OCI-LY7 (cell line): Measurements from ENCODE around the gene PPP1R3G. TPM values are rescaled to one million over a fixed set of nuclear protein-coding genes. Genes with fewer than 3 reads are reported as not detected.
"Not testable (repeated sequence)": the region's sequence is repeated elsewhere in the genome, so short reads cannot be mapped to it uniquely, and the experiment has no call there.

Experiments
- BruUV-seq: library from RNA; stranded (reverse); fragments of 400-500 nt; replicated peaks from 2 replicates; lab custom pipeline; 2021; lab: Mats Ljungman, UMichigan
- CTCF ChIA-PET: fragments of 300-600 bp; sonication (Branson Sonifier 250); formaldehyde crosslinking; loops from one replicate; lab custom pipeline; 2022; ENCODE audit warnings: antibody characterized with exemption; ENCODE audit not compliant: unreplicated experiment; lab: Charles Lee
- POLR2A ChIA-PET: fragments of 300-600 bp; sonication (Branson Sonifier 250); formaldehyde crosslinking; loops from one replicate; lab custom pipeline; 2022; ENCODE audit warnings: antibody characterized with exemption; lab: Charles Lee
- DNase-seq: peaks from one replicate; pipeline ENCODE4 v3.0.0-alpha.2; 2015; ENCODE audit warnings: low spot score
- H2AFZ ChIP-seq: fragments of 200-600 bp; sonication (generic), shearing (Covaris generic); 2 replicates; pipeline ENCODE4 v1.6.1; 2014; ENCODE audit warnings: mild to moderate bottlenecking, antibody characterized with exemption, low read length, moderate library complexity
- H3K27ac ChIP-seq: fragments of 200-600 bp; sonication (generic); 2 replicates; pipeline ENCODE4 v1.5.1; 2014; ENCODE audit warnings: mixed run types, low read depth, mild to moderate bottlenecking, moderate library complexity, low read length, inconsistent platforms; ENCODE audit not compliant: poor library complexity, severe bottlenecking
- H3K36me3 ChIP-seq: fragments of 200-600 bp; sonication (generic); 2 replicates; pipeline ENCODE4 v1.6.1; 2014; ENCODE audit warnings: mild to moderate bottlenecking, antibody characterized with exemption, low read length, moderate library complexity, mixed read lengths; ENCODE audit not compliant: insufficient read depth
- H3K4me1 ChIP-seq: fragments of 200-600 bp; sonication (generic); 2 replicates; pipeline ENCODE4 v1.5.1; 2014; ENCODE audit warnings: mild to moderate bottlenecking, low read length; ENCODE audit not compliant: insufficient read depth, poor library complexity, severe bottlenecking
- H3K4me2 ChIP-seq: fragments of 200-600 bp; sonication (generic); 2 replicates; pipeline ENCODE4 v1.6.1; 2014; ENCODE audit warnings: mild to moderate bottlenecking, low read length
- H3K4me3 ChIP-seq: fragments of 200-600 bp; sonication (generic); 2 replicates; pipeline ENCODE4 v1.5.1; 2014; ENCODE audit warnings: mild to moderate bottlenecking, low read depth, low read length; ENCODE audit not compliant: poor library complexity, severe bottlenecking
- H3K79me2 ChIP-seq: fragments of 200-600 bp; sonication (generic); 2 replicates; pipeline ENCODE4 v1.6.1; 2016; ENCODE audit warnings: low read depth, mild to moderate bottlenecking, low read length, moderate library complexity, mixed read lengths; ENCODE audit not compliant: insufficient read depth
- H3K9me2 ChIP-seq: fragments of 200-600 bp; sonication (generic); 2 replicates; pipeline ENCODE4 v1.6.1; 2016; ENCODE audit warnings: mild to moderate bottlenecking, low read length, mixed read lengths; ENCODE audit not compliant: insufficient read depth
- H3K9me3 ChIP-seq: fragments of 200-600 bp; sonication (generic); 2 replicates; pipeline ENCODE4 v1.6.1; 2014; ENCODE audit warnings: mild to moderate bottlenecking, mixed run types, low read length, mixed read lengths
- H4K20me1 ChIP-seq: fragments of 200-600 bp; sonication (generic); 2 replicates; pipeline ENCODE4 v1.6.1; 2014; ENCODE audit warnings: mild to moderate bottlenecking, antibody characterized with exemption, low read length, moderate library complexity, mixed read lengths; ENCODE audit not compliant: insufficient read depth
- CTCF ChIP-seq: fragments of 200-600 bp; sonication (generic); conservative IDR thresholded peaks from 2 replicates; pipeline ENCODE4 v1.5.1; 2014; ENCODE audit warnings: mild to moderate bottlenecking, antibody characterized with exemption, low read length, moderate library complexity, mixed read lengths
- EZH2phosphoT487 ChIP-seq: fragments of 200-600 bp; sonication (generic); IDR thresholded peaks from 2 replicates; pipeline ENCODE4 v1.6.1; 2018; ENCODE audit warnings: low read depth, borderline replicate concordance, mild to moderate bottlenecking, mixed run types, antibody characterized with exemption, low read length, moderate library complexity, mixed read lengths
- intact Hi-C: fragments of 100-400 bp; cut with micrococcal nuclease; formaldehyde crosslinking; loops from one replicate; pipeline ENCODE4 v1.10.0; 2022; ENCODE audit not compliant: unreplicated experiment
- total RNA-seq, 2 experiments: library from RNA; depleted of rRNA in 1 of 2; stranded (reverse); fragments of >200 nt in 1 of 2; shearing (Covaris generic) in 1 of 2; gene quantifications; 2 replicates each; pipeline ENCODE4 v1.2.3, GENCODE V29; 2014 to 2022

Gene PPP1R3G
- total RNA-seq, 2 experiments from 2014 or later = 0.10 to 0.13 TPM

- no peak for DNase-seq
- POLR2A ChIA-PET = no interaction called here
Measured at GRCh38 chr6:5059036-5059896, 25.9 kb upstream of the PPP1R3G start.

GRCh38 chr6:5060439-5060838, 24.7 kb upstream of the PPP1R3G start:
- not testable (repeated sequence) for BruUV-seq

More at GRCh38 chr6:5059036-5059896, 25.9 kb upstream of the PPP1R3G start:
- H3K4me2 ChIP-seq = no peak overlapping the region
- H3K27ac ChIP-seq = no peak overlapping the region
- H3K79me2 ChIP-seq = no peaks in the 10 kb centered on the region
- no peaks in the 10 kb centered on the region for H3K9me2 ChIP-seq
- no peak overlapping the region for H2AFZ ChIP-seq
- H3K4me1 ChIP-seq = peaks cover 15% of the 10 kb centered on the region
- BruUV-seq = no TSS peak
- CTCF ChIA-PET = no interaction called here
- no peak overlapping the region for H3K4me3 ChIP-seq
- H3K36me3 ChIP-seq = no peaks in the 10 kb centered on the region
- H4K20me1 ChIP-seq = no peaks in the 10 kb centered on the region
- no peaks in the 10 kb centered on the region for H3K9me3 ChIP-seq
- intact Hi-C loops = no loop called here
- TF ChIP-seq CTCF (no peak), EZH2phosphoT487 (no peak)

GRCh38 chr6:5061152-5061551, 24.0 kb upstream of the PPP1R3G start:
- intact Hi-C loops = no loop called here
- no peak for DNase-seq
- Histone ChIP-seq H2AFZ (no peak overlapping the region), H3K9me2 (no peaks in the 10 kb centered on the region), H3K4me2 (no peak overlapping the region), H3K4me3 (no peak overlapping the region), H3K4me1 (peaks cover 15% of the 10 kb centered on the region), H4K20me1 (no peaks in the 10 kb centered on the region), H3K79me2 (no peaks in the 10 kb centered on the region), H3K36me3 (no peaks in the 10 kb centered on the region), H3K9me3 (no peaks in the 10 kb centered on the region), H3K27ac (no peak overlapping the region)
- CTCF ChIA-PET = no interaction called here
- POLR2A ChIA-PET = interaction anchor here (0.7 to 1.0 kb wide), 2 partner anchors 57 to 787 kb away, joined by 4 to 8 read pairs; partner anchors contain the start of gene RPP40
- no peak for TF ChIP-seq CTCF
- TF ChIP-seq EZH2phosphoT487 = no peak
- no TSS peak for BruUV-seq

More at GRCh38 chr6:5060439-5060838, 24.7 kb upstream of the PPP1R3G start:
- H3K4me1 ChIP-seq = peaks cover 15% of the 10 kb centered on the region
- H3K9me3 ChIP-seq, H3K9me2 ChIP-seq, intact Hi-C loops, H3K4me2 ChIP-seq, H2AFZ ChIP-seq, H4K20me1 ChIP-seq, H3K4me3 ChIP-seq, H3K36me3 ChIP-seq, H3K27ac ChIP-seq, DNase-seq, H3K79me2 ChIP-seq, CTCF ChIA-PET: not testable (repeated sequence)
- POLR2A ChIA-PET = interaction anchor here (1.0 kb wide), 1 partner anchor 56 kb away, joined by 8 read pairs; the partner anchor contains the start of gene RPP40
